ENCODE measurements around the gene PDE8A.
"Not testable (repeated sequence)": the region's sequence is repeated elsewhere in the genome, so short reads cannot be mapped to it uniquely, and the experiment has no call there.

PDE8A gene

GRCh38 chr15:85006201-85006600 is 24.5 kb downstream of the PDE8A start:
- Histone ChIP-seq H3K36me3 (ENCODE audit: insufficient read depth, low read length) (no peaks in the 10 kb centered on the region), H3K4me2 (ENCODE audit: low read length) (no peak overlapping the region), H3K4me1 (ENCODE audit: control insufficient read depth, insufficient read depth, low read length) (peaks cover 8% of the 10 kb centered on the region)

GRCh38 chr15:85006655-85007054 is 25.0 kb downstream of the PDE8A start:
- Histone ChIP-seq H3K4me2 (ENCODE audit: low read length) (no peak overlapping the region), H3K36me3 (ENCODE audit: insufficient read depth, low read length) (no peaks in the 10 kb centered on the region), H3K9ac (ENCODE audit: low read depth, low read length) (no peak overlapping the region), H3K27me3 (ENCODE audit: control insufficient read depth, insufficient read depth, low read length) (no peaks in the 10 kb centered on the region), H3K4me1 (ENCODE audit: control insufficient read depth, insufficient read depth, low read length) (peaks cover 8% of the 10 kb centered on the region), H3K9me3 (replicated peaks; ENCODE audit: low read length) (no peaks in the 10 kb centered on the region), H3K4me3 (ENCODE audit: low read length) (no peak overlapping the region)

More at GRCh38 chr15:85006201-85006600, 24.5 kb downstream of the PDE8A start:
- Histone ChIP-seq H3K9me3 (replicated peaks; ENCODE audit: low read length) (no peaks in the 10 kb centered on the region), H3K27me3 (ENCODE audit: control insufficient read depth, insufficient read depth, low read length) (no peaks in the 10 kb centered on the region), H3K4me3 (ENCODE audit: low read length) (no peak overlapping the region), H3K9ac (ENCODE audit: low read depth, low read length) (no peak overlapping the region)

GRCh38 chr15:85007137-85007536 is 25.5 kb downstream of the PDE8A start:
- H3K4me3 ChIP-seq (ENCODE audit: low read length) = no peak overlapping the region
- no peak overlapping the region for H3K4me2 ChIP-seq (ENCODE audit: low read length)
- no peaks in the 10 kb centered on the region for H3K27me3 ChIP-seq (ENCODE audit: control insufficient read depth, insufficient read depth, low read length)
- H3K9me3 ChIP-seq (replicated peaks; ENCODE audit: low read length) = no peaks in the 10 kb centered on the region
- no peak overlapping the region for H3K9ac ChIP-seq (ENCODE audit: low read depth, low read length)
- H3K4me1 ChIP-seq (ENCODE audit: control insufficient read depth, insufficient read depth, low read length) = peaks cover 8% of the 10 kb centered on the region
- no peaks in the 10 kb centered on the region for H3K36me3 ChIP-seq (ENCODE audit: insufficient read depth, low read length)

GRCh38 chr15:85007741-85008397 is 26.2 kb downstream of the PDE8A start:
- H3K27me3 ChIP-seq (ENCODE audit: control insufficient read depth, insufficient read depth, low read length) = no peaks in the 10 kb centered on the region
- no peaks in the 10 kb centered on the region for H3K36me3 ChIP-seq (ENCODE audit: insufficient read depth, low read length)
- peaks cover 8% of the 10 kb centered on the region for H3K4me1 ChIP-seq (ENCODE audit: control insufficient read depth, insufficient read depth, low read length)
- no peaks in the 10 kb centered on the region for H3K9me3 ChIP-seq (replicated peaks; ENCODE audit: low read length)
- H3K4me3 ChIP-seq (ENCODE audit: low read length) = no peak overlapping the region
- H3K9ac ChIP-seq (ENCODE audit: low read depth, low read length) = no peak overlapping the region
- H3K4me2 ChIP-seq (ENCODE audit: low read length) = no peak overlapping the region

- H3K9ac ChIP-seq (ENCODE audit: low read depth, low read length) = no peak overlapping the region
- no peak overlapping the region for H3K4me3 ChIP-seq (ENCODE audit: low read length)
- no peaks in the 10 kb centered on the region for H3K9me3 ChIP-seq (replicated peaks; ENCODE audit: low read length)
- peaks cover 8% of the 10 kb centered on the region for H3K4me1 ChIP-seq (ENCODE audit: control insufficient read depth, insufficient read depth, low read length)
- H3K36me3 ChIP-seq (ENCODE audit: insufficient read depth, low read length) = no peaks in the 10 kb centered on the region
- H3K4me2 ChIP-seq (ENCODE audit: low read length) = no peak overlapping the region
- H3K27me3 ChIP-seq (ENCODE audit: control insufficient read depth, insufficient read depth, low read length) = no peaks in the 10 kb centered on the region
Observed at GRCh38 chr15:85008474-85009260, 27.0 kb downstream of the PDE8A start.

DNA sequence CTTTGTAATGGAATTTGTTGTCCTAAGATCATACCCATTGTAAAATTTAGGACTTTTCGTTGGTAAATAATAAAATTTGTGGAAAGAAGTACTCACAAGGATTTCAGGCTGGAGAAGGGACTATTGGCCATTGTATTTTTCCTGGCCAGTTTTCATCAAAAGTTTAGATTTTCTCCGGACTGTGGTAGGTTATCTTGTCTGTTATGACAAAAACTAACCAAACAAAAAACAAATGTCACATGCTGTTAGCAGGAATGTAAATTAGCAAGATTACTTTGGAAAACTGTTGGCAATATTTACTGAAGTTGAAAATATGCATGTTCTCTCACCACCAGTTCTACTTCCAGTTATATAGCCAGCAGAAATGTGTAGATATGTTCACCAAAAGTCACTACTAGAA is 27.8 kb downstream of the PDE8A start:
- Histone ChIP-seq H3K4me1 (ENCODE audit: control insufficient read depth, insufficient read depth, low read length) (peaks cover 8% of the 10 kb centered on the region), H3K4me2 (ENCODE audit: low read length) (no peak overlapping the region), H3K9ac (ENCODE audit: low read depth, low read length) (no peak overlapping the region), H3K27me3 (ENCODE audit: control insufficient read depth, insufficient read depth, low read length) (no peaks in the 10 kb centered on the region), H3K9me3 (replicated peaks; ENCODE audit: low read length) (no peaks in the 10 kb centered on the region), H3K36me3 (ENCODE audit: insufficient read depth, low read length) (no peaks in the 10 kb centered on the region), H3K4me3 (ENCODE audit: low read length) (no peak overlapping the region)

DNA sequence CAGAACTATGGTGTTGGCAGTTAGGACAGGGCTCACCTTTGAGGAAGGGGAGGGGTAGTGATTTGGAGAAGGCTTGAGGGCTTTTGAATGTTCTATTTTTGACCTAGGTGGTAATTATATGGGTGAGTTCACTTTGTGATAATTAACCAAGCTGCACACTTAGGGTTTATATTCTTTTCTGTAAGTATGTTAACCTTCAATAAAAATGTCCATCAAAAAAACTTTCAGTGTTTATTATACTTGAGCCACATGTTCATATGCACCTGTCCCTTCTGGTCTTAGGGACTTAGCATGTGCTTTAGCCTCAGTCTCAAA is 28.4 kb downstream of the PDE8A start:
- H3K4me2 ChIP-seq (ENCODE audit: low read length) = no peak overlapping the region
- no peak overlapping the region for H3K4me3 ChIP-seq (ENCODE audit: low read length)
- H3K9me3 ChIP-seq (replicated peaks; ENCODE audit: low read length) = no peaks in the 10 kb centered on the region
- peaks cover 8% of the 10 kb centered on the region for H3K4me1 ChIP-seq (ENCODE audit: control insufficient read depth, insufficient read depth, low read length)
- no peaks in the 10 kb centered on the region for H3K27me3 ChIP-seq (ENCODE audit: control insufficient read depth, insufficient read depth, low read length)
- no peaks in the 10 kb centered on the region for H3K36me3 ChIP-seq (ENCODE audit: insufficient read depth, low read length)
- H3K9ac ChIP-seq (ENCODE audit: low read depth, low read length) = no peak overlapping the region

DNA sequence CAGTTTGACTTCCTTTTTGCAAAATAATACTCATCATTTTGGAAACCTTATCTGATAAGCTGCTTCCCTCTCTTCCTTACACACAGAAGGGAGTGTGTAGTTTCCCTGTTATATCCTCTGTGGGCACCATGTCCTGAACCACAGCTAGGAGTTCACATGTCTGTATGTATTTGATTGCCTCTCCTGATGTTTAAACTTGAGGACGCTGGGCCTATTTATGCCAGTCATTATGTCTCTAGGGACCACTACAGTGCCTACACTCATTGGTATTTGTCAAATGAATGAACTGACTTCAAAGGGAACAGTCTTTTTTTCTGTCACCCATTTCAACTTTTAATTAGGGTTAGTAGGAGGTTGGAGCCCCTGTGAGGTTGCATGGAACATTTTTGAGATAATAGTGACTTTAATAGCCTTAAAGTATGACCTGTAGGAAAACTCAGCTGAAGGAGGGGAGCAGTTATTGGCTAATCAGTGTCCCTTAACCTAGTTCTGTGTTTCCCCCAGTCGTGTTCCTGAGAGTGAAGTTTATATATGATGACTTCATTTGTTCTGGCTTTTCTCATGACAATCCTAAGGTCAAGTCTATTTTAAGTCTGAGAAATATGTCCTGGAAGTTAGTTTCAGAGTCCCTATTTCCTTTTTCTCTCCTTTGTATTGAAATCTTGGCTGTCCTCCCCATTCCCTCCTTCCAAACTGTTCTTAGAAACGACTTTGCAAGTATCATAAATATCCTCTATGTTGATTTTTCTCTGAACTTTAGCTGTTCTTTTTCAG is 28.9 kb downstream of the PDE8A start:
- H3K4me3 ChIP-seq (ENCODE audit: low read length) = no peak overlapping the region
- H3K9me3 ChIP-seq (replicated peaks; ENCODE audit: low read length) = no peaks in the 10 kb centered on the region
- peaks cover 8% of the 10 kb centered on the region for H3K4me1 ChIP-seq (ENCODE audit: control insufficient read depth, insufficient read depth, low read length)
- H3K4me2 ChIP-seq (ENCODE audit: low read length) = no peak overlapping the region
- no peak overlapping the region for H3K9ac ChIP-seq (ENCODE audit: low read depth, low read length)
- H3K36me3 ChIP-seq (ENCODE audit: insufficient read depth, low read length) = no peaks in the 10 kb centered on the region
- H3K27me3 ChIP-seq (ENCODE audit: control insufficient read depth, insufficient read depth, low read length) = no peaks in the 10 kb centered on the region

DNA sequence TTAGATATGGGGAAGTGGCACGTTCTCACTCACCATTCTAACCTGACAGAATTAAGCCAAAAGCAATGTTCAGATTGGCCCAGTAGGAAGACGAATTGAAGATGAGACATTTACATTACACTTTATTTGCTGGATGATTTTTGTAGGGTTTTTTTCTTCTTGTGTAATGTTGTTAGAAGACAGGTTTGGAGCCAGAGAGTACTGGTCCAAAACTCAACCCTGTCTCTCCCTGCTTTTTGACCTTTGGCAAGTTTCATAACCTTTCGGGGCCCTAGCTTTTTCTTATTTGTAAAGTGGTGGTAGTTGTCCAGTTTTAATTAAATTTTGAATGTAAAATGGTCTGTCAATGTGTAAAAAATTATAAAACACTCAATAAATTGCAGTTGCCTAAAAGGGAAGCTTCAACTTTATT is 29.5 kb downstream of the PDE8A start:
- no peaks in the 10 kb centered on the region for H3K9me3 ChIP-seq (replicated peaks; ENCODE audit: low read length)
- H3K9ac ChIP-seq (ENCODE audit: low read depth, low read length) = no peak overlapping the region
- H3K4me1 ChIP-seq (ENCODE audit: control insufficient read depth, insufficient read depth, low read length) = peaks cover 8% of the 10 kb centered on the region
- H3K4me3 ChIP-seq (ENCODE audit: low read length) = no peak overlapping the region
- H3K36me3 ChIP-seq (ENCODE audit: insufficient read depth, low read length) = no peaks in the 10 kb centered on the region
- no peak overlapping the region for H3K4me2 ChIP-seq (ENCODE audit: low read length)
- H3K27me3 ChIP-seq (ENCODE audit: control insufficient read depth, insufficient read depth, low read length) = no peaks in the 10 kb centered on the region

DNA sequence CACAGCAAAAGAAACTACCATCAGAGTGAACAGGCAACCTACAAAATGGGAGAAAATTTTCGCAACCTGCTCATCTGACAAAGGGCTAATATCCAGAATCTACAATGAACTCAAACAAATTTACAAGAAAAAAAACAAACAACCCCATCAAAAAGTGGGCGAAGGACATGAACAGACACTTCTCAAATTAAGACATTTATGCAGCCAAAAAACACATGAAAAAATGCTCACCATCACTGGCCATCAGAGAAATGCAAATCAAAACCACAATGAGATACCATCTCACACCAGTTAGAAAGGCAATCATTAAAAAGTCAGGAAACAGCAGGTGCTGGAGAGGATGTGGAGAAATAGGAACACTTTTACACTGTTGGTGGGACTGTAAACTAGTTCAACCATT is 30.1 kb downstream of the PDE8A start:
- not testable (repeated sequence) for H3K36me3 ChIP-seq (ENCODE audit: insufficient read depth, low read length); H3K4me3 ChIP-seq (ENCODE audit: low read length); H3K9me3 ChIP-seq (replicated peaks; ENCODE audit: low read length); H3K27me3 ChIP-seq (ENCODE audit: control insufficient read depth, insufficient read depth, low read length); H3K4me1 ChIP-seq (ENCODE audit: control insufficient read depth, insufficient read depth, low read length); H3K9ac ChIP-seq (ENCODE audit: low read depth, low read length); H3K4me2 ChIP-seq (ENCODE audit: low read length)

DNA sequence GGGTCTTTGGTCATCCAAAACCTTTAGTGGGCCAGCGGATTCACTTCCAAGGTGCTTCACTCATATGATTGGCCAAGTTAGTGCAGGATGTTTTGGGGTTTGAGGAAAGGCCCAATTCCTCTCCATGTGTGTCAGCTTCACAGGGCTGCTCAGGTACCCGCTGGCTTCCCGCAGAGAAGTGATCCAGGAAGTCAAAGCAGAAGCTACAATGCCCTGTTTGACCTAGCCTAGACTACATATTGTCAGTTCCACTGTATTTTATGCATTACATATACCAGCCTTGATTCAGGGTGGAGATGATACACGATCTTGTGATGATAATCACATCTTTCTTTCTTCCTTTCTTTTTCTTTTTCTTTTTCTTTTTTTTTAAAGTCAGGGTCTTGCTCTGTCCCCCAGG is 32.1 kb downstream of the PDE8A start:
- H3K4me2 ChIP-seq (ENCODE audit: low read length) = no peak overlapping the region
- H3K4me1 ChIP-seq (ENCODE audit: control insufficient read depth, insufficient read depth, low read length) = peaks cover 8% of the 10 kb centered on the region
- H3K27me3 ChIP-seq (ENCODE audit: control insufficient read depth, insufficient read depth, low read length) = no peaks in the 10 kb centered on the region
- no peaks in the 10 kb centered on the region for H3K9me3 ChIP-seq (replicated peaks; ENCODE audit: low read length)
- no peak overlapping the region for H3K9ac ChIP-seq (ENCODE audit: low read depth, low read length)
- no peak overlapping the region for H3K4me3 ChIP-seq (ENCODE audit: low read length)
- H3K36me3 ChIP-seq (ENCODE audit: insufficient read depth, low read length) = no peaks in the 10 kb centered on the region

Measured in skeletal muscle satellite cell (primary cell).